ENCODE data around the gene KCTD11. TPM values are rescaled to one million over a fixed set of nuclear protein-coding genes. Genes with fewer than 3 reads are reported as not detected.

The KCTD11 gene
- total and polyA plus RNA-seq, 2 of the 13 experiments (the other 11 are each of a cell fraction or from before 2014, with no cell fraction given) = 1.6 to 2.6 TPM

DNA sequence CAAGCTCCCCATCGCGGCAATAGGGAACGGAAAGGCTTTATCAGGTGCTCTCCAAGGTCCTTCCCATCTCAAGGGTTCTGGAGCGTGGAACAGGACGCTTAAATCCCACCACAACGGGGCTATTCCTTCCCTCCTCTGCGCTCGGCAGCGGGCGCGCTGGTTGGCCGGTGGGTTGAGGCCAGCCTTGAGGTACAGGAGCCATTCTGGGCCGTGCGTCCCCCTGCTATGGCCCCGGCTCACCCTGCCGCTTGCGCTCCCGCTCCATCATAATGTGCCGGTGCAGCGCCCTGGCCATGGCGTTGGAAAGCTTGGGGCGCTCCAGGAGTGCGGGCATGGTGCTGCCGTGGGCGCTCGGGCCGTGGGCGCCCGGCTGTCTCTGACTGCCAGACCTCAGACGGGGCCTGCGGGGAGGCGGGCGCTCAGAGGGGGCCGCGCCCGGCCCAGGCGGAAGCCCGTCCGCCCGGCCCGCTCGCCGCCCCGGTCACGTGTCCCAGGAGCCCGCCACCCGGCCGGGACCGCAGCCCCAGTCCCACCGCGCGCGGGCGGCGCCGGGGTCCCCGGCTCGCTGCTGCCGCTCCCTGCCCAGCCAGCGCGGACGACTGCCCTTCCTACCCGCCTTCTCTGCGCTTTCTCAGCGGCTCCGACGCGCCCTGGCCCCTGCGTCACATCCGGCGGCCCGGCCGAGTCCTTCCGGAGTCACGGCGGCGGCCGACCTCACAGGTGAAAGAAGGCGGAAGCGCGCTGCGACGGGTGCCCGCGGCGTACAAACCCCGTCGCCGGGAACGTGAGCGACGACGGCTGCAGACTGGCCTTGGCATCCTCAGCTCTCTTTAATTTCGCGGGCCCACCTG lies 37.0 kb upstream of the KCTD11 start, which contains the start of gene GPS2 (continued):
- peak; percentile 89 for TF ChIP-seq YEATS2 (CRISPR knock-in tag; IDR thresholded peaks at IDR 0.05; ENCODE audit: borderline replicate concordance)
- TF ChIP-seq SMAD1 (CRISPR knock-in tag; IDR thresholded peaks at IDR 0.05; ENCODE audit: borderline replicate concordance, low read depth) = no peak
- TF ChIP-seq, protein P1, sequence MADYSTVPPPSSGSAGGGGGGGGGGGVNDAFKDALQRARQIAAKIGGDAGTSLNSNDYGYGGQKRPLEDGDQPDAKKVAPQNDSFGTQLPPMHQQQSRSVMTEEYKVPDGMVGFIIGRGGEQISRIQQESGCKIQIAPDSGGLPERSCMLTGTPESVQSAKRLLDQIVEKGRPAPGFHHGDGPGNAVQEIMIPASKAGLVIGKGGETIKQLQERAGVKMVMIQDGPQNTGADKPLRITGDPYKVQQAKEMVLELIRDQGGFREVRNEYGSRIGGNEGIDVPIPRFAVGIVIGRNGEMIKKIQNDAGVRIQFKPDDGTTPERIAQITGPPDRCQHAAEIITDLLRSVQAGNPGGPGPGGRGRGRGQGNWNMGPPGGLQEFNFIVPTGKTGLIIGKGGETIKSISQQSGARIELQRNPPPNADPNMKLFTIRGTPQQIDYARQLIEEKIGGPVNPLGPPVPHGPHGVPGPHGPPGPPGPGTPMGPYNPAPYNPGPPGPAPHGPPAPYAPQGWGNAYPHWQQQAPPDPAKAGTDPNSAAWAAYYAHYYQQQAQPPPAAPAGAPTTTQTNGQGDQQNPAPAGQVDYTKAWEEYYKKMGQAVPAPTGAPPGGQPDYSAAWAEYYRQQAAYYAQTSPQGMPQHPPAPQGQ (CRISPR knock-in tag; IDR thresholded peaks at IDR 0.05; ENCODE audit: borderline replicate concordance) = no peak
- peak; percentile 82; the same call in 1 of the 2 replicates for TF ChIP-seq ZSCAN21 (CRISPR knock-in tag; IDR thresholded peaks at IDR 0.05; ENCODE audit: borderline replicate concordance)
- TF ChIP-seq, protein P2, sequence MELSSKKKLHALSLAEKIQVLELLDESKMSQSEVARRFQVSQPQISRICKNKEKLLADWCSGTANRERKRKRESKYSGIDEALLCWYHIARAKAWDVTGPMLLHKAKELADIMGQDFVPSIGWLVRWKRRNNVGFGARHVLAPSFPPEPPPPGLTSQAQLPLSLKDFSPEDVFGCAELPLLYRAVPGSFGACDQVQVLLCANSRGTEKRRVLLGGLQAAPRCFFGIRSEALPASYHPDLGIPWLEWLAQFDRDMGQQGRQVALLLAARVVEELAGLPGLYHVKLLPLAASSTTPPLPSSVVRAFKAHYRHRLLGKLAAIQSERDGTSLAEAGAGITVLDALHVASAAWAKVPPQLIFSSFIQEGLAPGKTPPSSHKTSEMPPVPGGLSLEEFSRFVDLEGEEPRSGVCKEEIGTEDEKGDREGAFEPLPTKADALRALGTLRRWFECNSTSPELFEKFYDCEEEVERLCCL (CRISPR knock-in tag; IDR thresholded peaks at IDR 0.05; ENCODE audit: borderline replicate concordance) = no peak
- TF ChIP-seq NCOA1 (CRISPR knock-in tag; IDR thresholded peaks at IDR 0.05) = no peak
- peak; percentile 52; the same call in 1 of the 2 replicates for TF ChIP-seq ZSCAN29 (CRISPR knock-in tag; conservative IDR thresholded peaks at IDR 0.05)
- TF ChIP-seq THYN1 (CRISPR knock-in tag; IDR thresholded peaks at IDR 0.05; ENCODE audit: borderline replicate concordance, low read depth) = peak; percentile 37; the same call in 1 of the 2 replicates
- TF ChIP-seq, protein P3, sequence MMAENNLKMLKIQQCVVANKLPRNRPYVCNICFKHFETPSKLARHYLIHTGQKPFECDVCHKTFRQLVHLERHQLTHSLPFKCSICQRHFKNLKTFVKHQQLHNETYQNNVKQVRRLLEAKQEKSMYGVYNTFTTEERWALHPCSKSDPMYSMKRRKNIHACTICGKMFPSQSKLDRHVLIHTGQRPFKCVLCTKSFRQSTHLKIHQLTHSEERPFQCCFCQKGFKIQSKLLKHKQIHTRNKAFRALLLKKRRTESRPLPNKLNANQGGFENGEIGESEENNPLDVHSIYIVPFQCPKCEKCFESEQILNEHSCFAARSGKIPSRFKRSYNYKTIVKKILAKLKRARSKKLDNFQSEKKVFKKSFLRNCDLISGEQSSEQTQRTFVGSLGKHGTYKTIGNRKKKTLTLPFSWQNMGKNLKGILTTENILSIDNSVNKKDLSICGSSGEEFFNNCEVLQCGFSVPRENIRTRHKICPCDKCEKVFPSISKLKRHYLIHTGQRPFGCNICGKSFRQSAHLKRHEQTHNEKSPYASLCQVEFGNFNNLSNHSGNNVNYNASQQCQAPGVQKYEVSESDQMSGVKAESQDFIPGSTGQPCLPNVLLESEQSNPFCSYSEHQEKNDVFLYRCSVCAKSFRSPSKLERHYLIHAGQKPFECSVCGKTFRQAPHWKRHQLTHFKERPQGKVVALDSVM (CRISPR knock-in tag; IDR thresholded peaks at IDR 0.05) = no peak
- TF ChIP-seq ERF (CRISPR knock-in tag; IDR thresholded peaks at IDR 0.05) = peak; percentile 90
- TF ChIP-seq ZNF567 (CRISPR knock-in tag; IDR thresholded peaks at IDR 0.05; ENCODE audit: borderline replicate concordance) = peak; percentile 91
- TF ChIP-seq, protein P4, sequence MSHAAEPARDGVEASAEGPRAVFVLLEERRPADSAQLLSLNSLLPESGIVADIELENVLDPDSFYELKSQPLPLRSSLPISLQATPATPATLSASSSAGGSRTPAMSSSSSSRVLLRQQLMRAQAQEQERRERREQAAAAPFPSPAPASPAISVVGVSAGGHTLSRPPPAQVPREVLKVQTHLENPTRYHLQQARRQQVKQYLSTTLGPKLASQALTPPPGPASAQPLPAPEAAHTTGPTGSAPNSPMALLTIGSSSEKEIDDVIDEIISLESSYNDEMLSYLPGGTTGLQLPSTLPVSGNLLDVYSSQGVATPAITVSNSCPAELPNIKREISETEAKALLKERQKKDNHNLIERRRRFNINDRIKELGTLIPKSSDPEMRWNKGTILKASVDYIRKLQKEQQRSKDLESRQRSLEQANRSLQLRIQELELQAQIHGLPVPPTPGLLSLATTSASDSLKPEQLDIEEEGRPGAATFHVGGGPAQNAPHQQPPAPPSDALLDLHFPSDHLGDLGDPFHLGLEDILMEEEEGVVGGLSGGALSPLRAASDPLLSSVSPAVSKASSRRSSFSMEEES (CRISPR knock-in tag; IDR thresholded peaks at IDR 0.05) = peak; percentile 49; the same call in 1 of the 2 replicates
- TF ChIP-seq, protein P5, sequence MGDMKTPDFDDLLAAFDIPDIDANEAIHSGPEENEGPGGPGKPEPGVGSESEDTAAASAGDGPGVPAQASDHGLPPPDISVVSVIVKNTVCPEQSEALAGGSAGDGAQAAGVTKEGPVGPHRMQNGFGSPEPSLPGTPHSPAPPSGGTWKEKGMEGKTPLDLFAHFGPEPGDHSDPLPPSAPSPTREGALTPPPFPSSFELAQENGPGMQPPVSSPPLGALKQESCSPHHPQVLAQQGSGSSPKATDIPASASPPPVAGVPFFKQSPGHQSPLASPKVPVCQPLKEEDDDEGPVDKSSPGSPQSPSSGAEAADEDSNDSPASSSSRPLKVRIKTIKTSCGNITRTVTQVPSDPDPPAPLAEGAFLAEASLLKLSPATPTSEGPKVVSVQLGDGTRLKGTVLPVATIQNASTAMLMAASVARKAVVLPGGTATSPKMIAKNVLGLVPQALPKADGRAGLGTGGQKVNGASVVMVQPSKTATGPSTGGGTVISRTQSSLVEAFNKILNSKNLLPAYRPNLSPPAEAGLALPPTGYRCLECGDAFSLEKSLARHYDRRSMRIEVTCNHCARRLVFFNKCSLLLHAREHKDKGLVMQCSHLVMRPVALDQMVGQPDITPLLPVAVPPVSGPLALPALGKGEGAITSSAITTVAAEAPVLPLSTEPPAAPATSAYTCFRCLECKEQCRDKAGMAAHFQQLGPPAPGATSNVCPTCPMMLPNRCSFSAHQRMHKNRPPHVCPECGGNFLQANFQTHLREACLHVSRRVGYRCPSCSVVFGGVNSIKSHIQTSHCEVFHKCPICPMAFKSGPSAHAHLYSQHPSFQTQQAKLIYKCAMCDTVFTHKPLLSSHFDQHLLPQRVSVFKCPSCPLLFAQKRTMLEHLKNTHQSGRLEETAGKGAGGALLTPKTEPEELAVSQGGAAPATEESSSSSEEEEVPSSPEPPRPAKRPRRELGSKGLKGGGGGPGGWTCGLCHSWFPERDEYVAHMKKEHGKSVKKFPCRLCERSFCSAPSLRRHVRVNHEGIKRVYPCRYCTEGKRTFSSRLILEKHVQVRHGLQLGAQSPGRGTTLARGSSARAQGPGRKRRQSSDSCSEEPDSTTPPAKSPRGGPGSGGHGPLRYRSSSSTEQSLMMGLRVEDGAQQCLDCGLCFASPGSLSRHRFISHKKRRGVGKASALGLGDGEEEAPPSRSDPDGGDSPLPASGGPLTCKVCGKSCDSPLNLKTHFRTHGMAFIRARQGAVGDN (CRISPR knock-in tag; IDR thresholded peaks at IDR 0.05) = peak; percentile 93
- TF ChIP-seq KLF9 (CRISPR knock-in tag; IDR thresholded peaks at IDR 0.05; ENCODE audit: low read depth) = no peak
- TF ChIP-seq ZNF557 (CRISPR knock-in tag; IDR thresholded peaks at IDR 0.05) = 0 out of 2 replicates have a peak, but pooled peaks have one; percentile 53
- TF ChIP-seq WIZ (CRISPR knock-in tag; IDR thresholded peaks at IDR 0.05) = no peak; the same call in 1 of the 2 replicates
